ENCODE measurements around the gene RPS15. TPM values are rescaled to one million over a fixed set of nuclear protein-coding genes. Genes with fewer than 3 reads are reported as not detected.

Gene RPS15
- total and polyA plus RNA-seq, 5 donors: 635 to 1,857 (median 701) TPM

DNA sequence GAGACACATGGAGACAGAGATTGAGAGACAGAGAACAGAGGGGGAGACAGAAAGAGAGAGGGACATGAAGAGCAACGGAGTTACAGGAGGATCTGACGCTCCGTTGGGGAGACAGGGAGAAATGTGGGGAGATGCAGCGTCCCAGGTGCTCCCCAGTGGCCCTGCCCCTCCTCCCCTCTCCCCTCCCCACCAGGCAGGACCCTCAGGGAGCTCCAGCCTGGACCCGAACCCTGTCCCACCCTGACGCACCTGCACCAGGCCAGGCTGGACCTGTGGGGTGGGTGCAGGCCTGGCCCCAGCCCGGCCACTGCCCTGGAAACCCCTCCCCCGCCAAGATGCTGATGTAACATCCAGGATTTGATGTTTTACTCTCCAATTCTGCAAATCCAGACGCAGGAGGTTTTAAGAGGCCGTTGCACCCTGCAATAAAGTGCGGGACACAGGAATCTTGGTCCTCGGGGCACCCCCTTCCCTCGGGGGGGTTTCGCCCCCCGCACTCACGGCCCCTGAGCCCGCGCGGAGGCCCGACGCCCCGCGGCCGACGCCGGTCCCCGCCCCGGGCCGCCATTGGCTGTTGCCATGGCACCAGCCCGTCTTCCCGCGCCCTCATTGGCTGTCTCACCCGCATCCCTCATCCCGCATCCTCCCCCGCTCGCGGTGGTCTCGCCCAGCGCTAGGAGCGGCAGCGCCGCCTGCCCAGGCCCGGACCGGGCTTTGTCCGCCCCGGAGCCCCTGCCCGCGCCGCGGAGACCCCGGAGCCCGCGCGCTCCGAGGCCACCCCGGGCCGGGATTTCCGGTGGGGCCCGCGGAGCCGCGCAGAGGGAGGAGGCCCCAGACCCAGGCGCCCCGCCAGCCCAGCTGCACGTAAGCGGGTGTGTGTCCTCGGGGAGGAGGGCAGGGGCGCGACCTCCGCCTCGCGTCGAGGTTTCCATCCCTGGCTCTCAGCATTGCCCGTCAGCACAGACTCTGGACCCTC lies 11.6 kb downstream of the RPS15 start, which contains the start of gene APC2:
Gene APC2 (plus strand): TSS at position 655 of the 976 bp plus-strand sequence. CDS start 2,881 bp downstream, outside the sequence.
- no peaks in the 10 kb centered on the region for H3K9me3 ChIP-seq (ENCODE audit: control insufficient read depth, low read length)
- H3K27me3 ChIP-seq (ENCODE audit: control insufficient read depth, insufficient read depth): no peaks in the 10 kb centered on the region
- no peak within 1 kb of the TSS for H3K27ac ChIP-seq (ENCODE audit: low read length)
- intact Hi-C loops (cut with DNase I): no loop called here
- ATAC-seq (no peak), DNase-seq (peak in 2 of 3 donors; percentile 52 to 61)
- H3K4me3 ChIP-seq (ENCODE audit: low read length): no peak within 1 kb of the TSS
- peaks cover 4% of the 10 kb centered on the region for H3K4me1 ChIP-seq (ENCODE audit: control insufficient read depth, insufficient read depth, low read length)
- WGBS: 4% methylated on average over 74 of the region's 74 CpGs

DNA sequence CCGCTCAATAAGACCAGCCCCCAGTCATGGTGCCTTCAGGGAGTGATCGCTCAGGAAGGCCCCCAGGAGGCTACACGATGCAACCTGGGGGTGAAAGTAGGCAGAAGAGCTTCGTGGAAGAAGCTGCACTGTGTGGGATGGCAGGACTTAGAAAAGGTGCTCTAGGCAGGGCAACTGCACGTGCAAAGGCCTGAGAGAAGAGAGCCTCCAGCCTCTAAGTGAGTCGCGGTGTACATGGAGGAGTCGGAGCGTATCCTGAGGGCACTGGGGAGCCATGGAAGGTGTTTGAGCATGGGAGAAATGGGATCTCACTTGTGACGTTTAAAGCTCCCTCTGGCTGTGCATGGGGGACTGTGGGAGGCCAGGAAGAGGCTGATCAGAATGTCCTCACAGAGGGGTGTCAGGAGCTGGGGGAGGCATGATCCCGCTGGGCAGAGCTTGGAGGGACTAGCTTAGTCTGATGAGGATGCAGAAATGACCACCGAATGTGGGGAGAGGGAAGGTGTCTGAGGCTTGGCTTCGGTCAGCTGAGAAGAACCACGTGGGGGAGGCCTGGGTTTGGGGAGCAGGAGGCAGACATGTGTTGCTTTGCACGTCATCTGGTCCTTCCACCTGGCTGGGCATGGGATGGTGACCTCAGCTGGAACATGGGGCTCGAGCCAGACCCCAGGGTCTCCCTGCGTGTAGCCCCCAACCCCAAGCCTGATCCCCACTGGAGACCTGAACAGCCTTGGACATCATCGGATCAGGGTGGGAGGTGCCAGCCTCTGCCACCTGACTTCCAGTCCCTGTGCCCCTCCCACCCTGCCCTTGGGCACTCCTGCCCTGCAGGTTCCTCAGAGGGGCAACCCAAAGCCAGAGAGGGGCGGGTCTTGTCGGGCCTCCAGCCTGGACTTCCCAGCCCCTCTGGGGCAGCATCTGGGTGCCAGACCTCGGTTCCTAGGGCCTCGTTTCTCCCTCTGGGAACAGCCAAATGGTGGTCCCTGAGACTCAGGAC lies 12.8 kb downstream of the RPS15 start:
- DNase-seq (peak in 1 of 3 donors; percentile 29), ATAC-seq (no peak)
- Histone ChIP-seq H3K27me3 (ENCODE audit: control insufficient read depth, insufficient read depth) (no peaks in the 10 kb centered on the region), H3K4me1 (ENCODE audit: control insufficient read depth, insufficient read depth, low read length) (peaks cover 4% of the 10 kb centered on the region), H3K4me3 (ENCODE audit: low read length) (no peak overlapping the region), H3K27ac (ENCODE audit: low read length) (no peak overlapping the region), H3K9me3 (ENCODE audit: control insufficient read depth, low read length) (no peaks in the 10 kb centered on the region)
- WGBS: 58% methylated on average over 22 of the region's 22 CpGs
- intact Hi-C loops (cut with DNase I): no loop called here

DNA sequence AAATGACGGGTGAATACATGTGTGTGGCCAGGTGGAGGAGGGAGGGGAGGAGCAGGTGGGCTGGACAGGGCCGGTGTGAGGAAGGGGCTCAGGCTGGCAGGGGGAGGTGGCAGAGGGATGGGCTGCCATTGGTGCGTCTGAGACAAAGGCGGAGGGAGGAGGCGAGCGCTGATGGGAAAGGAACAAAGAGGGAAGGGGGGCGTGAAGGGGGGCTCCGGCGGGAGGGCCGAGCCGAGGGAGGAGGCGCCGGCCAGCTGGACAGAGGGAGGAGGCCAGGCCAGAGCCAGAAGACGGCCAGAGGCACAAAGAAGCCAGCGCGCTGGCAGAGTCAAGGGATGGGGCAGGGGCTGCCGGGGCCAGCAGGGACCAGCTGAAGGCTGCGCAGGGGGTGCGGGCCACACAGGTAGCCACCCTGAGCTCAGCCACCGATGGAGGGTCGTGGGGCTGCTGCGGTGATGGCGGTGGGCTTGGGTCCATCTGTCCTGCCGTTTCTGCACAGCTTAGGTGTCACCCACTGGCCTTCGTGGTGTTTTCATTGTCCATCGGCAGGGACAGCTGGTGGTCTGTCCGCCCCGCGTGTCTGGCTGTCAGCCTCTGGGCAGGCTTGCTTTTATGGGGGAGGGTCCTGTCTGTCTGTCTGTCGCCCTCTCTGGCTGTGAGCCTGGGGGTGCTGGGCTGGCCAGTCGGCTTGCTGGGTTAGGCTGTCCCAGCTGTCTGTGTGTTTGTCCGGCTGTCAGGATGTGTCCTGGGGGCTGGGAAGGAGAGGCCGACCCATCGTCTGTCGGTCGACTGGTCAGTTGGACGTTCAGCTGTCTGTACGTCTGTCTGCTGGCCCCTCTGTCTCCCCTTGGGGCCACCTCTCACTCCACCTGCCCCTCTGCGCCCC lies 14.0 kb downstream of the RPS15 start:
- DNase-seq (peak in 1 of 3 donors; percentile 56), ATAC-seq (no peak)
- Histone ChIP-seq H3K27ac (ENCODE audit: low read length) (no peak overlapping the region), H3K4me3 (ENCODE audit: low read length) (no peak overlapping the region), H3K9me3 (ENCODE audit: control insufficient read depth, low read length) (no peaks in the 10 kb centered on the region), H3K27me3 (ENCODE audit: control insufficient read depth, insufficient read depth) (no peaks in the 10 kb centered on the region), H3K4me1 (ENCODE audit: control insufficient read depth, insufficient read depth, low read length) (no peaks in the 10 kb centered on the region)
- WGBS: 25% methylated on average over 39 of the region's 39 CpGs
- intact Hi-C loops (cut with DNase I): no loop called here

DNA sequence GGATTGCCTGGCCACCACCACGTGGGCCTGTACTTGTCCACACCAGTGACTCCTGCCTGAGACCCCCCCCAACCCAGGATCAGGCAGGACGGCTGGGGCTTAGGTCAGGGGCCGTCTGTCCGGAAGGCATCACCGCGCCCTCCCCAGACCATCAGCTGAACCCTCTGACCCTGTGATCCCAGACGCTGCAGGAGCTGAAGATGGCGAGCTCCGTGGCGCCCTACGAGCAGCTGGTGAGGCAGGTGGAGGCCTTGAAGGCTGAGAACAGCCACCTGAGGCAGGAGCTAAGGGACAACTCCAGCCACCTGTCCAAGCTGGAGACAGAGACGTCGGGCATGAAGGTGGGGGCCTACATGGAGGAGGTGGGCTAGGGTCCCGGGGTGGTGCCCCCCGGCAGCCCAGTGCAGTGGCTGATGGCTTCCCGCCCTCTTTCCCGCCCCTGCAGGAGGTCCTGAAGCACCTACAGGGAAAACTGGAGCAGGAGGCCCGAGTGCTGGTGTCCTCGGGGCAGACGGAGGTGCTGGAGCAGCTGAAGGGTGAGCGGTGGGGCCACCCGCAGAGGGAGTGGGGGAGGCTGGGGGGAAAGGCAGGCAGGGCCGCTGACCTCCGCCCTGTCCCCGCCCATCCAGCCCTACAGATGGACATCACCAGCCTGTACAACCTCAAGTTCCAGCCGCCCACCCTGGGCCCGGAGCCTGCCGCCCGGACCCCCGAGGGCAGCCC lies 14.8 kb downstream of the RPS15 start:
- peak in 1 of 3 donors; percentile 51 for DNase-seq
- 53% methylated on average over 30 of the region's 30 CpGs for WGBS
- no peak overlapping the region for H3K4me3 ChIP-seq (ENCODE audit: low read length)
- intact Hi-C loops (cut with DNase I): no loop called here
- ATAC-seq: no peak
- H3K9me3 ChIP-seq (ENCODE audit: control insufficient read depth, low read length): no peaks in the 10 kb centered on the region
- no peaks in the 10 kb centered on the region for H3K4me1 ChIP-seq (ENCODE audit: control insufficient read depth, insufficient read depth, low read length)
- H3K27me3 ChIP-seq (ENCODE audit: control insufficient read depth, insufficient read depth): no peaks in the 10 kb centered on the region
- H3K27ac ChIP-seq (ENCODE audit: low read length): no peak overlapping the region

DNA sequence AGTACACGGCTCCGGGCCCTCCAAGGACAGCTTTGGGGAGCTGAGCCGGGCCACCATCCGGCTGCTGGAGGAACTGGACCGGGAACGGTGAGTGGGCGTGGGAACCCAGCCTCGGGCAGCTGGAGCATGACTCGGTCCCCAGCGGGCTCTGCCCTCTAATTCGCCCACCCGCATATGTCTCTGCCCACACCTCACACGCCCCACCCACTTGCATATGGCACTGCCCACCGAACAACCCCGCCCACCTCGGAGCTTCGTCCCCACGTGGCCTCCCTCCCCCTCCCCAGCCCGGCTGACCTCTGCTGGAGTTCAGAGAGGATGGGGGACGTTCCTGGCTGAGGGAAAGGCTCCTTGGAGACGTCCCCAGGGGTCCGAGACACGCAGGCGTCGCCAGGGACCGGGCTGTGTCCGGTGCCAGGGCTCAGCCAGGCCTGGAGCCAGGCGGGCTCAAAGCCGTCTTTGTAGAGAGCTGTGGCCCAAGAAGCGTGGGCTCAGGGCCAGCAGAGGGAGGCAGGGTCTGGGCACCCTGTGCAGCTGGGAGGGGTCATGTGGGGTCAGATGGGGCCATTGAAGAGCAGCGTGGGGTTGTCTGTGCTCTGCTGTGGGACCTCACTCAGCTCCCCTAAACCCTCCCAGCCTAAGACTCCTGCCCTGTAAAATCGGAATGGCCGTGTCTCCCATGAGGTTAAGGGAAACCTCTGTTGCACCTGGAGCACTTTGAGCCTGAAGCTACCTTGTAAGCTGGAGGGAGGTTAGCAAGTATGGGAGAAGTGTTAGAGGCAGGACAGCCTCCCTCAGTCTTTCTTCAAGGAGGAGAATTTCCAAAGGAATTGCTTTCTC lies 15.5 kb downstream of the RPS15 start:
- 19% methylated on average over 33 of the region's 33 CpGs for WGBS
- DNase-seq: peak; percentile 64 to 87 (median 81)
- no peaks in the 10 kb centered on the region for H3K4me1 ChIP-seq (ENCODE audit: control insufficient read depth, insufficient read depth, low read length)
- H3K9me3 ChIP-seq (ENCODE audit: control insufficient read depth, low read length): no peaks in the 10 kb centered on the region
- no peak overlapping the region for H3K4me3 ChIP-seq (ENCODE audit: low read length)
- intact Hi-C loops (cut with DNase I): no loop called here
- no peaks in the 10 kb centered on the region for H3K27me3 ChIP-seq (ENCODE audit: control insufficient read depth, insufficient read depth)
- no peak overlapping the region for H3K27ac ChIP-seq (ENCODE audit: low read length)
- ATAC-seq: peak; percentile 15 to 18

DNA sequence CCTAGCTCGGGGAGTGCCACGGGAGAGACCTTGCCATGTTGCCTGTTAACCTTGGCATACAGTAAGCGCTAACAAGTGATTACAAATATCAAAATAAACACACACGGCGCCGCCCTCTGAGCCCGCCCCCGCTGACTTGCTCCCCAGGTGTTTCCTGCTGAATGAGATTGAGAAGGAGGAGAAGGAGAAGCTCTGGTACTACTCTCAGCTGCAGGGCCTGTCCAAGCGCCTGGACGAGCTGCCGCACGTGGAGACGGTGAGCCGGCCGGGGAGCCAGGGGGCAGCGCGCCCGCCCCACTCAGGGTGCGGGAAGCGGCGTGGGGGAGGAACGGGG lies 16.8 kb downstream of the RPS15 start:
- H3K9me3 ChIP-seq (ENCODE audit: control insufficient read depth, low read length): no peaks in the 10 kb centered on the region
- no peaks in the 10 kb centered on the region for H3K4me1 ChIP-seq (ENCODE audit: control insufficient read depth, insufficient read depth, low read length)
- ATAC-seq (no peak), DNase-seq (peak in 1 of 3 donors; percentile 53)
- H3K27ac ChIP-seq (ENCODE audit: low read length): no peak overlapping the region
- 6% methylated on average over 22 of the region's 22 CpGs for WGBS
- H3K4me3 ChIP-seq (ENCODE audit: low read length): no peak overlapping the region
- no peaks in the 10 kb centered on the region for H3K27me3 ChIP-seq (ENCODE audit: control insufficient read depth, insufficient read depth)
- intact Hi-C loops (cut with DNase I): no loop called here

DNA sequence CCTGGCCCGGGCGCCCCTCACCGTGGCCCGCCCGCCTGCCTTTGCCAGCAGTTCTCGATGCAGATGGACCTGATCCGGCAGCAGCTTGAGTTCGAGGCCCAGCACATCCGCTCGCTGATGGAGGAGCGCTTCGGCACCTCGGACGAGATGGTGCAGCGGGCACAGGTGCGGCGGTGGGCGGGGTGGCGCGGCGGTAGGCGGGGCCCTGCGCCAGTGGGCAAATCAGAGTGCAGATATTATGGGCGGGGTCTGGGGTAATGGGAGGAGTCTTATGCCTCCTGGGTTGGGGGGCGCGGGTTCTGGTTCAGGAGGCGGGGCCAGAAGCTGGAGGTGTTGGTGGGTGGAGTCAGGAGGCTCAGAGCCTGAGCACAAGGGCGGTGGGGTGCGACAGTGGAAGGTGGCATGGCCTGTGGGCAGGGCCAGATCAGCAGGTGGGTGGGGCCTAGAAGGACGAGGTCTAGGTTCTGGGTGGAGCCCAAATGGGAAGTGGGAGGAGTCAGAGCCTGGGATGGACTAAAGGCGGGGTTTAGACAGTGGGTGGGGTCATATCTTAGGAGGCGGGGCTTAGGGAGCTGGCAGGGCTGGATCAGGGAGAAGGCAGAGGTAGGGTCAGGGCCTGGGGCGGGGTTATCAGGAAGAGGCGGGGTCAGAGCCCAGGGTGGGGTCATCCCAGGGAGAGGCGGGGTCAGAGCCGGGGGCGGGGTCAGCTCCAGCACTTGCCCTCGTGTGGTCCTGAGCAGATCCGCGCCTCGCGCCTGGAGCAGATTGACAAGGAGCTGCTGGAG lies 17.3 kb downstream of the RPS15 start:
- intact Hi-C loops (cut with DNase I): no loop called here

DNA sequence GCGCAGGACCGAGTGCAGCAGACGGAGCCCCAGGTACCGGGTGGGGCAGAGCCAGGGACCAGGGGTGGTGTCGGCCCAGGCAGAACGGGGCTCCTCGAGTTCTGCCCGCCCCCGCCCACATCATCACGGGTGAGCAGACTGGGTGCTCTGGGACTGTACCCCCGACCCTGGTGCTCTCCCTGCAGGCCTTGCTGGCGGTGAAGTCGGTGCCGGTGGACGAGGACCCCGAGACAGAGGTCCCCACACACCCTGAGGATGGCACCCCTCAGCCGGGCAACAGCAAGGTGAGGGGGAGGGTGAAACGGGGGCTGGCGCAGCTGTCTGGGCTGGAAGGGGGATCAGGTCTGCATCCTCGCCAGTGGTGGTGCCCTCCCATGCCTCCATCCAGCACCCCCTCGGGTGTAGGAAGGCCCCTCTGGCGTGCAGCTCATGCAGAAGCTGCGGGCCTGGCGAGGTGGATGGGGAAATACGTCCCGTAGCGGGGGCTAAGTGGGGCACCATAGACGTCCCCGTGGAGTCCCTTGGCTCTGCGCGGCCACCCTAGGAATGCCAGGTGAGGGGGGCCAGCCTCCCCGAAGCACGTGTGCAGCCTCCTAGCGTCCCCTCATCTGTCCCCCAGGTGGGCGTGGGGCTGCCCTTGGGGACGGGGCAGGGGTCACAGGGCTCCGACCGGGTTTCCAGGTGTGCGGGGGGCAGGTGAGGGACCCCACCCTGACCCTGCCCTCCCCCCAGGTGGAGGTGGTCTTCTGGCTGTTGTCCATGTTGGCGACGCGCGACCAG lies 18.1 kb downstream of the RPS15 start:
- ATAC-seq (no peak), DNase-seq (peak in 1 of 3 donors; percentile 49)
- H3K27ac ChIP-seq (ENCODE audit: low read length): no peak overlapping the region
- 23% methylated on average over 43 of the region's 43 CpGs for WGBS
- H3K27me3 ChIP-seq (ENCODE audit: control insufficient read depth, insufficient read depth): no peaks in the 10 kb centered on the region
- H3K9me3 ChIP-seq (ENCODE audit: control insufficient read depth, low read length): no peaks in the 10 kb centered on the region
- no peak overlapping the region for H3K4me3 ChIP-seq (ENCODE audit: low read length)
- no peaks in the 10 kb centered on the region for H3K4me1 ChIP-seq (ENCODE audit: control insufficient read depth, insufficient read depth, low read length)
- intact Hi-C loops (cut with DNase I): no loop called here

More for the DNA sequence above, 17.3 kb downstream of the RPS15 start:
- ATAC-seq (peak; percentile 35 to 60), DNase-seq (peak; percentile 56 to 77 (median 74))
- Histone ChIP-seq H3K9me3 (ENCODE audit: control insufficient read depth, low read length) (no peaks in the 10 kb centered on the region), H3K27me3 (ENCODE audit: control insufficient read depth, insufficient read depth) (no peaks in the 10 kb centered on the region), H3K4me3 (ENCODE audit: low read length) (no peak overlapping the region), H3K4me1 (ENCODE audit: control insufficient read depth, insufficient read depth, low read length) (no peaks in the 10 kb centered on the region), H3K27ac (ENCODE audit: low read length) (no peak overlapping the region)
- WGBS: 4% methylated on average over 42 of the region's 42 CpGs

All from right cardiac atrium (tissue), 5 donors.